GM18909 (cell line): ENCODE measurements around the gene AEBP1.

Experiments
- ATAC-seq: cut with Tn5 transposase; IDR thresholded peaks from one replicate; pipeline ENCODE4 v1.9.1; 2021; ENCODE audit warnings: mild to moderate bottlenecking; ENCODE audit not compliant: unreplicated experiment, poor library complexity

AEBP1 gene

GRCh38 chr7:44103923-44104859, at the start of gene AEBP1:
AEBP1 (plus strand) TSS chr7:44104345; CDS start chr7:44104666, 321 bp downstream.
- ATAC-seq: no peak

- no peak for ATAC-seq
These were observed 47.5 kb upstream of the AEBP1 start for GRCh38 chr7:44056681-44057080.

GRCh38 chr7:44057181-44057848, 46.8 kb upstream of the AEBP1 start:
- ATAC-seq: no peak

- no peak for ATAC-seq
These were observed 46.0 kb upstream of the AEBP1 start for GRCh38 chr7:44057849-44058758.

GRCh38 chr7:44058759-44059218, 45.4 kb upstream of the AEBP1 start:
- ATAC-seq: no peak

- ATAC-seq: peak; percentile 62
These were observed 44.7 kb upstream of the AEBP1 start for GRCh38 chr7:44059219-44060090.

- ATAC-seq: no peak
These were observed 43.8 kb upstream of the AEBP1 start for GRCh38 chr7:44060091-44060947.

GRCh38 chr7:44060948-44061644, 43.0 kb upstream of the AEBP1 start:
- no peak for ATAC-seq

- ATAC-seq: no peak
These were observed 42.4 kb upstream of the AEBP1 start for GRCh38 chr7:44061645-44062179.

GRCh38 chr7:44062180-44062902, 41.8 kb upstream of the AEBP1 start:
- ATAC-seq: no peak

- no peak for ATAC-seq
These were observed 41.2 kb upstream of the AEBP1 start for GRCh38 chr7:44062903-44063295.

- ATAC-seq: no peak
These were observed 40.6 kb upstream of the AEBP1 start for GRCh38 chr7:44063547-44063893.

GRCh38 chr7:44063894-44064651, 40.1 kb upstream of the AEBP1 start:
- ATAC-seq: no peak

- no peak for ATAC-seq
These were observed 39.2 kb upstream of the AEBP1 start for GRCh38 chr7:44064791-44065430.

- ATAC-seq: no peak
These were observed 38.6 kb upstream of the AEBP1 start, which contains the start of gene PGAM2 for GRCh38 chr7:44065431-44066110. PGAM2 (minus strand) TSS chr7:44065567; CDS start chr7:44065529, 38 bp downstream.
